Measurements from ENCODE around the gene DDX6.

GRCh38 chr11:118735203-118735602 lies 55.8 kb downstream of the DDX6 start:
- TF ChIP-seq ZC3H10 (CRISPR knock-in tag; IDR thresholded peaks at IDR 0.05) (no peak), ZFP30 (CRISPR knock-in tag; IDR thresholded peaks at IDR 0.05) (no peak), TOX (CRISPR knock-in tag; IDR thresholded peaks at IDR 0.05; ENCODE audit: borderline replicate concordance) (no peak), CREB5 (CRISPR knock-in tag; IDR thresholded peaks at IDR 0.05; ENCODE audit: low read depth) (no peak), ZFP3 (CRISPR knock-in tag; IDR thresholded peaks at IDR 0.05) (no peak), GLIS3 (CRISPR knock-in tag; IDR thresholded peaks at IDR 0.05) (no peak), PPARA (CRISPR knock-in tag; IDR thresholded peaks at IDR 0.05; ENCODE audit: borderline replicate concordance) (no peak)
